ENCODE data around the gene PDE3A. TPM values are rescaled to one million over a fixed set of nuclear protein-coding genes. Genes with fewer than 3 reads are reported as not detected.

The PDE3A gene
- total RNA-seq, 1 donor from 2014 or later, result 12.0 TPM

DNA sequence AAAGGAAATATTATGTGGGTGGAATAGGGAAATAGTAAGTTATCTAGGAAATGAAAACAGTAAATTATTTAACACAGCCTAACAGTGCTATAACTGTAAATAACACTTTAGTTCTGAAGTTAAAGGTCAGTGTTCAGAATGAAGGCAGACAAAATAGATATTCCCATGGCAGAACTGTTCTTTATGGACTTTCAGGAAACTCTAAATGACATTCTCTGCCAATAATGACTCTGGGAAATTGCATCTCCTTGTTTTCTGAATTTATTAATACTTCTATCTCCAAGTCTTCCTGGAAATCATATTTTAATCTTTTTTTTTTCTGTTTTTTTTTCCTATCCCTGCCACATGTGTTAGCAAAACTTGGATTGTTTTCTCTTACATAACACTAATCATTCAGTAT, 101.4 kb downstream of the PDE3A start:
- Mint-ChIP-seq H3K4me3 (no peak overlapping the region), H3K36me3 (peaks cover 5% of the 10 kb centered on the region), H3K9me3 (peaks cover 7% of the 10 kb centered on the region), H3K27ac (no peak overlapping the region), H3K4me1 (peaks cover 28% of the 10 kb centered on the region), H3K27me3 (ENCODE audit: low read depth) (no peaks in the 10 kb centered on the region)
- DNase-seq (ENCODE audit: low spot score in 2 of 2, unreplicated experiment in 2 of 2), result no peak
- TF ChIP-seq, protein P1, sequence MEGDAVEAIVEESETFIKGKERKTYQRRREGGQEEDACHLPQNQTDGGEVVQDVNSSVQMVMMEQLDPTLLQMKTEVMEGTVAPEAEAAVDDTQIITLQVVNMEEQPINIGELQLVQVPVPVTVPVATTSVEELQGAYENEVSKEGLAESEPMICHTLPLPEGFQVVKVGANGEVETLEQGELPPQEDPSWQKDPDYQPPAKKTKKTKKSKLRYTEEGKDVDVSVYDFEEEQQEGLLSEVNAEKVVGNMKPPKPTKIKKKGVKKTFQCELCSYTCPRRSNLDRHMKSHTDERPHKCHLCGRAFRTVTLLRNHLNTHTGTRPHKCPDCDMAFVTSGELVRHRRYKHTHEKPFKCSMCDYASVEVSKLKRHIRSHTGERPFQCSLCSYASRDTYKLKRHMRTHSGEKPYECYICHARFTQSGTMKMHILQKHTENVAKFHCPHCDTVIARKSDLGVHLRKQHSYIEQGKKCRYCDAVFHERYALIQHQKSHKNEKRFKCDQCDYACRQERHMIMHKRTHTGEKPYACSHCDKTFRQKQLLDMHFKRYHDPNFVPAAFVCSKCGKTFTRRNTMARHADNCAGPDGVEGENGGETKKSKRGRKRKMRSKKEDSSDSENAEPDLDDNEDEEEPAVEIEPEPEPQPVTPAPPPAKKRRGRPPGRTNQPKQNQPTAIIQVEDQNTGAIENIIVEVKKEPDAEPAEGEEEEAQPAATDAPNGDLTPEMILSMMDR (IDR thresholded peaks at IDR 0.05; ENCODE audit: unreplicated experiment), result no peak

DNA sequence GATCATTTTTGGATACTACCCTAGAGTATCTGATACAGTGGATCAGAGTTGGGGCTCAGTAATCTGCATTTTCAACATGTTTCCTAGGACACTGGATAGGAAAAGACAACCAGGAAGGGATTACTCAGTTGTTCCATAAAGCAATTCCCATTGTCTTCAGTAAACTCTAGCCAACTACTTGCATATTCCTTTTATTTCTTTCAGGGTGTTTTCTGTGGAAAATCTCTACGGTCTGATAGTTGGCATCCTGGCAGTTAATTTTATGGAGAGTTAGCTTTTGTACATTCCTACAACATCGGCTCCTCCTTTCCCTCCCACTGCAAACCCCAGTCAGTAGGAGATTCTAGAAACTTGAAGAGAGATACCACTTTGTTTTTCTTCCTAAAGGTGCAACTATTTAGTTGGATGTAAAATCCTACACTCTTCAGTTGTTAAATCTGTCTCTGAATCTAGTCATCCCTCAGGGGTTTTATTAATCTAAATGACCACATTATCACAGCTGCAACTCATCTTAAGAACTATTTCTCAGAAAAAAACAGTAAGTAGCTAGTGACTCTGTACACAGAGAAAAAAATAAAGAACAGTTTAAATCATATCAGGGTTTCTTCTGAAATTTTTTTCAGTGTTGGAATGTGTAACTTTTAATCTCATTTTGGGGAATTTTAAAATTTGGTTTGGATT, 103.9 kb downstream of the PDE3A start:
- peaks cover 5% of the 10 kb centered on the region for H3K36me3 Mint-ChIP-seq
- H3K9me3 Mint-ChIP-seq, result peaks cover 11% of the 10 kb centered on the region
- TF ChIP-seq, protein P1 (IDR thresholded peaks at IDR 0.05; ENCODE audit: unreplicated experiment), result no peak
- no peak overlapping the region for H3K27ac Mint-ChIP-seq
- H3K27me3 Mint-ChIP-seq (ENCODE audit: low read depth), result no peaks in the 10 kb centered on the region
- DNase-seq (ENCODE audit: low spot score in 2 of 2, unreplicated experiment in 2 of 2), result no peak
- no peak overlapping the region for H3K4me3 Mint-ChIP-seq
- H3K4me1 Mint-ChIP-seq, result peaks cover 17% of the 10 kb centered on the region

DNA sequence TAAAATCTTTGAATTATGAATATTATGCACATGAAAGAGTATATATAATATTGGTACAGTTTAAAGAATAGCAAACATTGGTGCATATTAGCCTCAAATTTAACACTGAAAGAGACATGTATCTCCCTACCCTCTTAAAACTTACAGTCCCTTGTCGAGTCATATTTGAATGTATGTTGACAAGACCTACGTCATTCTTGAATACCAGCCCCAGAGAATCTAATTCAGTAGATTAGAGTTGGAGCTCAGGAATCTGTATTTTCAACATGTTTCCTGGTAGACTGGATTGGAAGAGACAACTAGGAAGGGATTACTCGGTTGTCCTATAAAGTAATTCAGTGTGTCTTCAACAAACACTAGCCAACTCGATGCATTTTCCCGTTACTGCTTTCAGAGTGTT, 104.8 kb downstream of the PDE3A start:
- H3K4me1 Mint-ChIP-seq, result peaks cover 15% of the 10 kb centered on the region
- H3K27me3 Mint-ChIP-seq (ENCODE audit: low read depth), result no peaks in the 10 kb centered on the region
- H3K27ac Mint-ChIP-seq, result no peak overlapping the region
- TF ChIP-seq, protein P1 (IDR thresholded peaks at IDR 0.05; ENCODE audit: unreplicated experiment), result no peak
- peaks cover 11% of the 10 kb centered on the region for H3K9me3 Mint-ChIP-seq
- no peak for DNase-seq (ENCODE audit: low spot score in 2 of 2, unreplicated experiment in 2 of 2)
- no peak overlapping the region for H3K4me3 Mint-ChIP-seq
- peaks cover 5% of the 10 kb centered on the region for H3K36me3 Mint-ChIP-seq

DNA sequence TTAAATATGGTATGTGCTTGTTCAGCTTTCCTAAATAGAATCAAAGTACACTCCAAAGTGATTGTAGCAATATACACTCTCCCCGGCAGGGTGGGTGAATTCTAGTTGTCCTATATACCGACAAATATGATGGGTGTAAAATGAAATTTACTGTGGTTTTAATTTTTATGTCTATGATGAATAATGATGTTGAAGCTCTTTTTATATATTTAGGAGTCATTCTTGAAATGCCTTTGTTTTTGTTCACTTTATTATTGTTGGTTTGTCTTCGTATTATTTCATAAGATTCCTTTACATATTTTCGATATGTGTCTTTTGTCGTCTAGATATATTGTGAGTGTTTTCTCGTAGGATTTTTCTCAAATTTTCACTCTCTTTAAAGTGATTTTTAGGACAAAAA, 105.7 kb downstream of the PDE3A start:
- H3K36me3 Mint-ChIP-seq, result peaks cover 5% of the 10 kb centered on the region
- no peak overlapping the region for H3K4me3 Mint-ChIP-seq
- DNase-seq (ENCODE audit: low spot score in 2 of 2, unreplicated experiment in 2 of 2), result no peak
- no peaks in the 10 kb centered on the region for H3K27me3 Mint-ChIP-seq (ENCODE audit: low read depth)
- peaks cover 11% of the 10 kb centered on the region for H3K9me3 Mint-ChIP-seq
- TF ChIP-seq, protein P1 (IDR thresholded peaks at IDR 0.05; ENCODE audit: unreplicated experiment), result no peak
- no peak overlapping the region for H3K27ac Mint-ChIP-seq
- H3K4me1 Mint-ChIP-seq, result peaks cover 8% of the 10 kb centered on the region

DNA sequence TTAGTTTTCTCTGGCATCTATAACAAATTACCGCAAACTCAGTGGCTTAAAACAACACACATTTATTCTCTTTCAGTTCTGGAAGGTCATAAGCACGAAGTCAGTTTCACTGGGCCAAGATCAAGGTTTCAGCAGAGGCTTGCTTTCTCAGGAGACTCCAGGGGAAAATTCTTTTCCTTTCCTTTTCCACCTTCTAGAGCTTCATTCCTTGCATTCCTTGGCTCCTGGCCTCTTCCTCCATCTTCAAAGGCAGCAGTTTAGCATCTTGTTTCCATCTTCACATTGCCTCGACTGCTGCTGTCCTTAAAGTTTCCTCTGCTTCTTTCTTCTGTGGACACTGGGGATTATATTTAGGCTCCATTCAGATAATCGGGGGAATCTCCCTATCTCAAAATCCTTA, 106.1 kb downstream of the PDE3A start:
- Mint-ChIP-seq H3K36me3 (peaks cover 5% of the 10 kb centered on the region), H3K4me3 (no peak overlapping the region), H3K9me3 (peaks cover 11% of the 10 kb centered on the region), H3K27me3 (ENCODE audit: low read depth) (no peaks in the 10 kb centered on the region), H3K27ac (no peak overlapping the region), H3K4me1 (peaks cover 5% of the 10 kb centered on the region)
- no peak for DNase-seq (ENCODE audit: low spot score in 2 of 2, unreplicated experiment in 2 of 2)
- TF ChIP-seq, protein P1 (IDR thresholded peaks at IDR 0.05; ENCODE audit: unreplicated experiment), result no peak

Data from mesothelial cell of epicardium (in vitro differentiated cells).